Left ventricle myocardium inferior (tissue), 1 donor: Measurements from ENCODE around the gene ARHGAP24. TPM values are rescaled to one million over a fixed set of nuclear protein-coding genes. Genes with fewer than 3 reads are reported as not detected.

ENCODE experiments used
- DNase-seq: peaks from one replicate; pipeline ENCODE4 v3.0.0-alpha.2; 2020
- H3K27ac ChIP-seq: fragments of 200-600 bp; replicated peaks from 2 replicates; pipeline ENCODE4 v1.8.0; 2021
- H3K27me3 ChIP-seq: fragments of 200-600 bp; 2 replicates; pipeline ENCODE4 v1.8.0; 2021; ENCODE audit warnings: low read depth
- H3K36me3 ChIP-seq: fragments of 200-600 bp; 2 replicates; pipeline ENCODE4 v1.8.0; 2021
- H3K4me1 ChIP-seq: fragments of 200-600 bp; 2 replicates; pipeline ENCODE4 v1.8.0; 2021
- H3K4me3 ChIP-seq: fragments of 200-600 bp; 2 replicates; pipeline ENCODE4 v1.8.0; 2021; ENCODE audit warnings: mild to moderate bottlenecking, moderate library complexity
- H3K9me3 ChIP-seq: fragments of 200-600 bp; replicated peaks from 2 replicates; pipeline ENCODE4 v1.8.0; 2021
- intact Hi-C: fragments of 100-400 bp; cut with micrococcal nuclease; formaldehyde crosslinking; loops from one replicate; pipeline ENCODE4 v1.11.0; 2022
- total RNA-seq: library from RNA; stranded (reverse); fragmentation: NEBNext Ultra II Directional; extraction: Animal tissue kit (Norgen Biotek cat#: 25700); gene quantifications from one replicate; pipeline ENCODE4 v1.2.1, GENCODE V29; 2021
- TF ChIP-seq, protein P1 (sequence below): fragments of 200-600 bp; IDR thresholded peaks from 2 replicates; pipeline ENCODE4 v1.8.0; 2021; ENCODE audit warnings: antibody characterized with exemption, mild to moderate bottlenecking, borderline replicate concordance
- donor health status: DM: no; HTN: yes; CAD: no; lungs with severe emphysema.

Gene ARHGAP24
- total RNA-seq, 1 donor from 2014 or later, result 13.7 TPM

GRCh38 chr4:85591406-85592098 lies 116.6 kb downstream of the ARHGAP24 start:
- no peaks in the 10 kb centered on the region for H3K9me3 ChIP-seq
- H3K4me3 ChIP-seq, result no peak overlapping the region
- DNase-seq, result no peak
- intact Hi-C loops, result no loop called here
- H3K27me3 ChIP-seq, result no peaks in the 10 kb centered on the region
- H3K36me3 ChIP-seq, result no peaks in the 10 kb centered on the region
- TF ChIP-seq, protein P1, sequence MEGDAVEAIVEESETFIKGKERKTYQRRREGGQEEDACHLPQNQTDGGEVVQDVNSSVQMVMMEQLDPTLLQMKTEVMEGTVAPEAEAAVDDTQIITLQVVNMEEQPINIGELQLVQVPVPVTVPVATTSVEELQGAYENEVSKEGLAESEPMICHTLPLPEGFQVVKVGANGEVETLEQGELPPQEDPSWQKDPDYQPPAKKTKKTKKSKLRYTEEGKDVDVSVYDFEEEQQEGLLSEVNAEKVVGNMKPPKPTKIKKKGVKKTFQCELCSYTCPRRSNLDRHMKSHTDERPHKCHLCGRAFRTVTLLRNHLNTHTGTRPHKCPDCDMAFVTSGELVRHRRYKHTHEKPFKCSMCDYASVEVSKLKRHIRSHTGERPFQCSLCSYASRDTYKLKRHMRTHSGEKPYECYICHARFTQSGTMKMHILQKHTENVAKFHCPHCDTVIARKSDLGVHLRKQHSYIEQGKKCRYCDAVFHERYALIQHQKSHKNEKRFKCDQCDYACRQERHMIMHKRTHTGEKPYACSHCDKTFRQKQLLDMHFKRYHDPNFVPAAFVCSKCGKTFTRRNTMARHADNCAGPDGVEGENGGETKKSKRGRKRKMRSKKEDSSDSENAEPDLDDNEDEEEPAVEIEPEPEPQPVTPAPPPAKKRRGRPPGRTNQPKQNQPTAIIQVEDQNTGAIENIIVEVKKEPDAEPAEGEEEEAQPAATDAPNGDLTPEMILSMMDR, result no peak
- H3K4me1 ChIP-seq, result peaks cover 22% of the 10 kb centered on the region
- H3K27ac ChIP-seq, result no peak overlapping the region

DNA sequence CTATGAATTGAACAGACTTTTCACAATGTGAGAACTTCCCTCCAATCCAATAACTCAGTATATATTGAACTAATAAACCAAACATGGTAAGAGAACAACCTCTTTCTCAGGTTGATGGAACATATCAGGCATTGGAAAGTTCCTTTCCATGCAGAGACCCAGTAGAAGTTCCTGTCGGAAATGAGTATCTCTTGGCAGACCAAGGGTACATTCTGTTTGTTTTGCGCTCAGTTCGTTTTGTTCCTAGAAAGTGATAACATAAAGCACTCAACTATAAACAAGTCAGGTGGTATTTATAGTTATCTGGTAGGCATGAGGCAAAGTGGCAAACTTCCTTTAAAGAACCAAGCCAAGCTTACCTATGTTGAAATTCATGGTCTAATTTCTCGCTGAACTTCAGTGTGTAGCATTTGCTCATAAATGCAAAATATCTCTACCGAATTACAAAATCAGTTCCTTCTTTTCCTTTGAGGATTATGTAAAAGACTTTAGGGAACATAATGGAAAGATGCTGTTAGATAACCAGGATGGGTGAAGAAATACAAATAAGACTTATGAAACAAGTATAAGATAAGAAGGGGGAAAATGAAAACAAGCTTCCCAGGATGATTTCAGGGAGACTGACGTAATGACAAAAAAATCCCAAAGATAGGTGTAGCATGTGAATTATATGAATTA lies 120.3 kb downstream of the ARHGAP24 start:
- TF ChIP-seq, protein P1, result no peak
- H3K4me1 ChIP-seq, result peaks cover 22% of the 10 kb centered on the region
- peak overlapping the region; percentile 73 for H3K27ac ChIP-seq
- no peak for DNase-seq
- intact Hi-C loops, result no loop called here
- peak overlapping the region; percentile 20 for H3K4me3 ChIP-seq
- H3K27me3 ChIP-seq, result no peaks in the 10 kb centered on the region
- no peaks in the 10 kb centered on the region for H3K36me3 ChIP-seq
- no peaks in the 10 kb centered on the region for H3K9me3 ChIP-seq

DNA sequence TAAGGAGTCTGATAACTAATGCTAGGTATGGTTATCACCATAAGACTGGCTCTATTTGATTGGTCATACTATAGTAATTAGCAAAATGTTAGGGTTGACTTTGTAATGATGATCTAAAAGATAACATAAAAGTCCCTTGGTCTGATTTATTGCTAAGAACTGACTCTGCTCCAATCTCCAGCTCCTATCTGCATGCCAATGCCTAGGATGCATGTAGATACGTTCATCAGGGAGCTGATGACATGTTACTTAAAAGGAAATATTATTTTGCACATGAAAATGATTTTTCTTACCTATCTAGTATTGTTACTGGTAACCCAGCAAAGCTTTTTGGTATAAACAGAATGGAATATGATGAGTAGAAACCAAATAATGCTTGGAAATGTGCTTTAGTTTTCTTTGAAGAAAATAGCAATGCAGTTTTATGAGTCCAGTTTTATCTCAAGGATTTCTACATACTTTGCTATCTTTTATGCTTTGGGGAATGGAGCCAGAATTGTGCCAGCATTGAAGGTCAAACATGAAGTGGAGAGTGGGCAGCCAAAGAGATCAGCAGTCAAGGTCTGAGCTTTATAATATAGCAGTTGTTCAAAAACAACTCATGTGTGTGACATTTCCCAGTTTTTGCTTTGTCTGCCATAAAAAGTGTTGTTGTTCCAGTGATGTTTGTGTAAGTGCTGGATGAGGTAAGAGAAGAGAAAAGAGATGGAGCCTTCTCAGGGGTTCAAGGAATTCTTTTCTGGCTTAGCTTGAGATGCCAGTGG lies 121.0 kb downstream of the ARHGAP24 start:
- peaks cover 22% of the 10 kb centered on the region for H3K4me1 ChIP-seq
- no peaks in the 10 kb centered on the region for H3K9me3 ChIP-seq
- no peak for DNase-seq
- peak overlapping the region; percentile 20 for H3K4me3 ChIP-seq
- intact Hi-C loops, result no loop called here
- no peaks in the 10 kb centered on the region for H3K36me3 ChIP-seq
- TF ChIP-seq, protein P1, result no peak
- no peaks in the 10 kb centered on the region for H3K27me3 ChIP-seq
- peak overlapping the region; percentile 73 for H3K27ac ChIP-seq

DNA sequence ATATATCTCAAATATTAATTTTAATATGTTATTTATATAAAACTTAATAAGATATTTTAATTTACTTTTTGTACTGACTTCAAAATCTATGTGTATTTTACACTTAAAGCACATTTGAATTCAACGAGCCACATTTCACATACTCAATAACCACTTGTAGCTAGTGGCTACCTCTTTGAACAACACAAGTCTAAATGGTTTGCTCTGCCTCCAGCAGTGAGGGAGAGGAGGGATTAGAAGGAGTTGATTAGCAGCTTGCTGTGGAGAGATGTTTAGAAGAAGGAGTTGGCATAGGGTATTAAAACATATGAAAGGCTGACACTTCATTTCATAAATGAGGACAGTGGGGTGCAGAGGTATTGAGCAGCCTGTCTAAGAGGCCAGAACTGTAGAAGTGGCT lies 124.0 kb downstream of the ARHGAP24 start:
- Histone ChIP-seq H3K9me3 (no peaks in the 10 kb centered on the region), H3K4me1 (peaks cover 36% of the 10 kb centered on the region), H3K27me3 (no peaks in the 10 kb centered on the region), H3K36me3 (no peaks in the 10 kb centered on the region), H3K4me3 (no peak overlapping the region), H3K27ac (no peak overlapping the region)
- intact Hi-C loops, result no loop called here
- DNase-seq, result no peak
- TF ChIP-seq, protein P1, result no peak

GRCh38 chr4:85600501-85600900 lies 125.6 kb downstream of the ARHGAP24 start:
- no peak overlapping the region for H3K4me3 ChIP-seq
- no peak for DNase-seq
- peaks cover 25% of the 10 kb centered on the region for H3K4me1 ChIP-seq
- H3K9me3 ChIP-seq, result no peaks in the 10 kb centered on the region
- H3K27ac ChIP-seq, result no peak overlapping the region
- no peaks in the 10 kb centered on the region for H3K27me3 ChIP-seq
- intact Hi-C loops, result no loop called here
- no peaks in the 10 kb centered on the region for H3K36me3 ChIP-seq
- TF ChIP-seq, protein P1, result no peak
